HepG2 (cell line): Measurements from ENCODE around the gene ARR3. TPM values are rescaled to one million over a fixed set of nuclear protein-coding genes. Genes with fewer than 3 reads are reported as not detected.
"Not testable (repeated sequence)": the region's sequence is repeated elsewhere in the genome, so short reads cannot be mapped to it uniquely, and the experiment has no call there.

Experiments used
- ATAC-seq: fragments of 200-7000 bp; cut with Tn5 transposase; 3 replicates; pipeline ENCODE4 v1.9.1; 2020; ENCODE audit warnings: mild to moderate bottlenecking, moderate library complexity
- BruUV-seq: library from RNA; stranded (reverse); fragments of 400-500 nt; replicated peaks from 2 replicates; lab custom pipeline; 2021; lab: Mats Ljungman, UMichigan
- CTCF ChIA-PET: fragments of 300-600 bp; formaldehyde crosslinking; extraction: SDS; loops from one replicate; lab custom pipeline; 2021; ENCODE audit warnings: low total read pairs, inconsistent platforms, low intra/inter-chr PET ratio; lab: Yijun Ruan, JAX
- POLR2A ChIA-PET: fragments of 350-600 bp; sonication (Branson Sonifier 250); formaldehyde crosslinking; loops from one replicate; lab custom pipeline; 2020; ENCODE audit warnings: antibody characterized with exemption, inconsistent platforms; lab: Yijun Ruan, JAX
- DNase-seq: peaks from one replicate; pipeline ENCODE4 v3.0.0-alpha.2; 2015; ENCODE audit warnings: low spot score
- FAIRE-seq: peaks from 3 replicates; lab custom pipeline; 2011; peaks lifted over from hg19 to GRCh38; lab: Jason Lieb, UNC
- H2AFZ ChIP-seq: one replicate; pipeline ENCODE4 v1.6.1; 2011; ENCODE audit warnings: low read length, inconsistent platforms
- H3K27ac ChIP-seq: fragments of 300-600 bp; 3 replicates; pipeline ENCODE4 v1.8.0; 2011; ENCODE audit warnings: mixed run types, mild to moderate bottlenecking, mixed read lengths, low read length, inconsistent platforms; ENCODE audit not compliant: insufficient read depth; ENCODE audit errors: extremely low read length
- H3K27me3 ChIP-seq, 2 experiments: fragments of 200-600 bp in 1 of 2; 2 replicates in 1 of 2; 3 replicates in 1 of 2; pipeline versions ENCODE4 v1.6.0 to v1.8.0; 2011; ENCODE audit warnings: low read length in 2 of 2, mild to moderate bottlenecking in 2 of 2, moderate library complexity in 2 of 2, inconsistent platforms in 1 of 2; ENCODE audit not compliant: insufficient read depth in 2 of 2, control insufficient read depth in 1 of 2
- H3K36me3 ChIP-seq, 2 experiments: fragments of 200-600 bp in 1 of 2; replicated peaks in 1 of 2; 2 replicates in 1 of 2; 3 replicates in 1 of 2; pipeline versions ENCODE4 v1.5.1 to v1.8.0; 2011; ENCODE audit warnings: low read length in 2 of 2, inconsistent platforms in 1 of 2; ENCODE audit not compliant: insufficient read depth in 2 of 2, control insufficient read depth in 1 of 2
- H3K4me1 ChIP-seq: 2 replicates; pipeline ENCODE4 v1.5.1; 2012; ENCODE audit warnings: low read length, inconsistent platforms; ENCODE audit not compliant: insufficient read depth
- H3K4me2 ChIP-seq: 2 replicates; pipeline ENCODE4 v1.6.0; 2011; ENCODE audit warnings: low read depth, low read length, inconsistent platforms
- H3K4me3 ChIP-seq, 3 experiments: fragments of 200-600 bp in 1 of 3; sonication (generic), shearing (Covaris generic) in 1 of 3; replicated peaks in 1 of 3; 2 replicates each; pipeline ENCODE4 v1.5.1; 2011 to 2016; ENCODE audit warnings: low read length in 3 of 3, inconsistent platforms in 2 of 3, low read depth in 2 of 3, mild to moderate bottlenecking in 2 of 3, control low read depth in 1 of 3, mixed read lengths in 1 of 3; ENCODE audit not compliant: insufficient read depth in 1 of 3
- H3K79me2 ChIP-seq: one replicate; pipeline ENCODE4 v1.6.1; 2011; ENCODE audit warnings: low read length, inconsistent platforms; ENCODE audit not compliant: insufficient read depth
- H3K9ac ChIP-seq: 2 replicates; pipeline ENCODE4 v1.6.0; 2011; ENCODE audit warnings: mild to moderate bottlenecking, low read depth, low read length, inconsistent platforms; ENCODE audit not compliant: insufficient read depth
- H3K9me3 ChIP-seq: 2 replicates; pipeline ENCODE4 v1.5.1; 2012; ENCODE audit warnings: mild to moderate bottlenecking, low read length
- H4K20me1 ChIP-seq: 2 replicates; pipeline ENCODE4 v1.6.0; 2011; ENCODE audit warnings: inconsistent platforms, mild to moderate bottlenecking, low read length, moderate library complexity; ENCODE audit not compliant: insufficient read depth
- EEA1 ChIP-seq: sonication (generic); formaldehyde crosslinking; IDR thresholded peaks from 2 replicates; pipeline ENCODE4 v1.5.1; 2020; ENCODE audit warnings: mild to moderate bottlenecking, missing genetic modification reagents, borderline replicate concordance
- MIXL1 ChIP-seq: IDR thresholded peaks from 2 replicates; pipeline ENCODE4 v1.6.1; 2016
- MZF1 ChIP-seq: sonication (generic); formaldehyde crosslinking; IDR thresholded peaks from 2 replicates; pipeline ENCODE4 v1.8.1; 2023; ENCODE audit warnings: mild to moderate bottlenecking, missing genetic modification reagents, borderline replicate concordance
- NFE2 ChIP-seq: sonication (generic); formaldehyde crosslinking; IDR thresholded peaks from 2 replicates; pipeline ENCODE4 v1.4.0; 2020; ENCODE audit warnings: missing genetic modification reagents
- SAP130 ChIP-seq: IDR thresholded peaks from 2 replicates; pipeline ENCODE4 v1.6.1; 2016; ENCODE audit warnings: low read depth
- TAF15 ChIP-seq: fragments of 200-400 bp; formaldehyde crosslinking; IDR thresholded peaks from one replicate; pipeline ENCODE4 v1.6.1; 2018; ENCODE audit warnings: mild to moderate bottlenecking, low read depth, low read length; ENCODE audit not compliant: poor library complexity, severe bottlenecking
- TCF7 ChIP-seq: sonication (generic); IDR thresholded peaks from 2 replicates; pipeline ENCODE4 v1.6.1; 2016; ENCODE audit warnings: antibody characterized with exemption, low read depth
- ZNF274 ChIP-seq: sonication (generic); formaldehyde crosslinking; IDR thresholded peaks from 2 replicates; pipeline ENCODE4 v1.5.1; 2020; ENCODE audit warnings: mild to moderate bottlenecking, missing genetic modification reagents
- ZNF746 ChIP-seq: sonication (generic); formaldehyde crosslinking; IDR thresholded peaks from 2 replicates; pipeline ENCODE4 v1.8.0; 2022; ENCODE audit warnings: mild to moderate bottlenecking, missing genetic modification reagents
- WGBS: methylation state at CpG from one replicate; pipeline ENCODE4 v1.1.6; 2017; ENCODE audit warnings: low lambda C conversion rate; 5-methylcytosine and 5-hydroxymethylcytosine counted together
- in situ Hi-C: cut with HindIII; loops from 2 replicates; pipeline ENCODE4 v1.10.0; 2017; ENCODE audit warnings: low pct_unique_long_range_greater_than_20kb; ENCODE audit not compliant: extremely low pct_ligation_motif_present
- intact Hi-C: fragments of 100-400 bp; cut with micrococcal nuclease; formaldehyde crosslinking; loops from one replicate; pipeline ENCODE4 v1.10.0; 2022; ENCODE audit not compliant: unreplicated experiment
- polyA plus RNA-seq, 8 experiments: library from polyadenylated mRNA; depleted of rRNA in 3 of 8; stranded (reverse) in 7 of 8; unstranded in 1 of 8; fragments of >200 nt; fragmentation: Illumina TruSeq in 4 of 8; extraction: Trizol in 4 of 8; gene quantifications; 2 replicates each; pipeline versions ENCODE4 v1.2.1 to v1.2.3, GENCODE V29; 2011 to 2016; ENCODE audit warnings: low read depth in 4 of 8, missing spikeins in 1 of 8, mixed read lengths in 1 of 8; ENCODE audit not compliant: insufficient read depth in 1 of 8
- total RNA-seq, 5 experiments: library from RNA; depleted of rRNA; stranded (reverse); fragments of >200 nt; fragmentation: Illumina TruSeq; extraction: Trizol; gene quantifications; 2 replicates each; pipeline ENCODE4 v1.2.3, GENCODE V29; 2016; ENCODE audit warnings: low read depth in 1 of 5

Gene ARR3
- total and polyA plus RNA-seq, 2 of the 13 experiments (the other 11 are each of a cell fraction or from before 2014, with no cell fraction given), result not detected

DNA sequence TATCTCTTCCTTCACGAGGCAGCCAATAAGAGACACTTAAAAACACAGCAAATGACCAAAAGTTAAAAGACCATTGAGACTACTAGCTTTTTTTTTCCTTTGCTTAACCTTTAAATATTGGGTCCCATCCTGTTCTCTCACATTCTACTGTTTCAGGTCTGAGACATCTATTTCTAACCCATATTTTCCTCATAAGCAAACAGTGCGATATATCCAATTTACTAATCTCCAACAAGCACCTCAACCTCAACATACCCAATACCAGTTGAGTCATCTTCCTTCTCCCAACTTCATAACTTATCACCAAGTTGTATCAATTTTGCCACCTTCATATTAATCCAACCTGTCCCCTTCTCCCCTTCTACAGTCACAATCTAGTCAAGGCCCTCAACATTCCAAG, 26.6 kb upstream of the ARR3 start:
- FAIRE-seq, result no peak
- WGBS, result 54% methylated on average over 2 of the region's 2 CpGs
- DNase-seq, result no peak
- Histone ChIP-seq H3K36me3 (no peaks in the 10 kb centered on the region), H3K4me1 (no peaks in the 10 kb centered on the region), H3K9me3 (no peaks in the 10 kb centered on the region), H2AFZ (no peak overlapping the region), H3K4me3 (no peak overlapping the region), H3K79me2 (no peaks in the 10 kb centered on the region), H3K9ac (no peak overlapping the region), H4K20me1 (no peaks in the 10 kb centered on the region), H3K27me3 (no peaks in the 10 kb centered on the region), H3K4me2 (no peak overlapping the region), H3K27ac (no peak overlapping the region)
- no TSS peak for BruUV-seq
- POLR2A ChIA-PET, result no interaction called here
- no peak for ATAC-seq
- CTCF ChIA-PET, result no interaction called here
- no peak for TF ChIP-seq ZNF746
- TF ChIP-seq NFE2 (CRISPR knock-in tag), result no peak
- no peak for TF ChIP-seq TAF15
- TF ChIP-seq EEA1, result no peak
- TF ChIP-seq TCF7, result no peak
- TF ChIP-seq MZF1 (CRISPR knock-in tag), result no peak
- no peak for TF ChIP-seq ZNF274 (CRISPR knock-in tag)
- TF ChIP-seq MIXL1 (CRISPR knock-in tag), result no peak
- no peak for TF ChIP-seq SAP130 (CRISPR knock-in tag)
- intact Hi-C loops, result no loop called here
- in situ Hi-C loops, result no loop called here

DNA sequence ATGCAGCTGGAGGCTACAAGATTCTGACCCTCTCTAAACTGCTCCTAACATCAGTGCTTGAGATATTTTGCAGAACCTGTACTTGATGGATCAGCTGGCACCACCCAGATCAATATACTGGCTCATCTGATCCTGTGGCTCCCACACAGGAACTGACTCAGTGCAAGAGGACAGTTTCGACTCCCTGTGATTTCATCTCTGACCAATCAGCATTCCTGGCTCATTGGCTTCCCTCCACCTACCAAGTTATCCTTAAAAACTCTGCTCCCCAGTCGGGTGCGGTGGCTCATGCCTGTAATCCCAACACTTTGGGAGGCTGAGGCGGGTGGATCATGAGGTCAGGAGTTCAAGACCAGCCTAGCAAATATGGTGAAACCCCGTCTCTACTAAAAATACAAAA, 24.5 kb upstream of the ARR3 start:
- H3K4me1 ChIP-seq, H3K27me3 ChIP-seq, BruUV-seq, H2AFZ ChIP-seq, H3K9ac ChIP-seq, H3K27ac ChIP-seq, CTCF ChIA-PET, FAIRE-seq, H3K4me3 ChIP-seq, in situ Hi-C loops, H4K20me1 ChIP-seq, H3K9me3 ChIP-seq, intact Hi-C loops, H3K4me2 ChIP-seq, DNase-seq, H3K79me2 ChIP-seq, H3K36me3 ChIP-seq, POLR2A ChIA-PET, ATAC-seq: not testable (repeated sequence)
- 44% methylated on average over 5 of the region's 5 CpGs for WGBS
